NT2/D1 (cell line): Measurements from ENCODE around the gene GSTM2.

Experiments used
- SUZ12 ChIP-seq: IDR thresholded peaks from 2 replicates; pipeline ENCODE4 v1.6.1; 2011; ENCODE audit not compliant: insufficient read length, insufficient read depth; ENCODE audit errors: extremely low read depth
- ZNF274 ChIP-seq: IDR thresholded peaks from 2 replicates; pipeline ENCODE4 v1.6.1; 2011; ENCODE audit warnings: mild to moderate bottlenecking, low read depth, low read length

DNA sequence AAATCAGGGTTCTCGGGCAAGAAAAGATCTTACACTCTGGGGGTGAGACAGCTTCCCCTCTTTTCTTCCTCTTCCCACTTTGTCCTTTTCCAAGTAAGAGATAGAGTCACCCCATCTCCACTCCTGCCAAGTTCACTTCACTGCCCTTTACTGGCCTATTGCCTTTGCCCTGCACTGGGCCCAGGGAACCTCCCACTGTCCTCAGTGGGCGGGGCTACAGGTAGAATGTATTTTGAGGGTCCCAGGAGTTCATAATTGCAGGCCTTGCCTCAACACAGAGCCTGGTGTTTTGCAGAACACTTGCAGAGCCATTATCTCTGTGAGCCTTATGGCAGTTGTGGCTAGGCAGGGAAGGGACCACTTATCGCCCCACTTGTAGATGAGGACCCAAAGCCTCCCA lies 45.0 kb upstream of the GSTM2 start:
- TF ChIP-seq ZNF274, result no peak
- TF ChIP-seq SUZ12, result no peak
